HCT116 (cell line): ENCODE results near the gene FOXK1.

ENCODE experiments used
- EGR1 ChIP-seq: IDR thresholded peaks from 2 replicates; pipeline ENCODE4 v1.6.1; 2012; ENCODE audit warnings: low read depth
- EZH2 ChIP-seq: fragments of 200-600 bp; sonication (generic); IDR thresholded peaks from 2 replicates; pipeline ENCODE4 v1.6.1; 2017; ENCODE audit warnings: antibody characterized with exemption, mixed run types
- EZH2phosphoT487 ChIP-seq: fragments of 200-600 bp; IDR thresholded peaks from 2 replicates; pipeline ENCODE4 v1.6.1; 2018; ENCODE audit warnings: antibody characterized with exemption, borderline replicate concordance
- POLR2AphosphoS5 ChIP-seq: IDR thresholded peaks from 2 replicates; pipeline ENCODE4 v1.6.1; 2011; ENCODE audit warnings: mild to moderate bottlenecking, low read depth, low read length, moderate library complexity
- ZNF274 ChIP-seq: fragments of 200-500 bp; sonication (Bioruptor generic); IDR thresholded peaks from 2 replicates; pipeline ENCODE4 v1.6.1; 2014; ENCODE audit warnings: mild to moderate bottlenecking, low read depth, low read length, inconsistent platforms
- TF ChIP-seq, protein P1 (sequence below), 3 experiments: fragments of 200-600 bp in 1 of 3; sonication (generic) in 1 of 3; IDR thresholded peaks in 2 of 3; conservative IDR thresholded peaks in 1 of 3; 2 replicates each; pipeline ENCODE4 v1.5.1; 2012 to 2017; ENCODE audit warnings: low read depth in 2 of 3, low read length in 2 of 3, antibody characterized with exemption in 1 of 3, borderline replicate concordance in 1 of 3, control low read depth in 1 of 3, mild to moderate bottlenecking in 1 of 3, mixed read lengths in 1 of 3, mixed run types in 1 of 3, moderate library complexity in 1 of 3; ENCODE audit not compliant: insufficient read depth in 1 of 3
- TF ChIP-seq, protein P2 (sequence below): IDR thresholded peaks from 2 replicates; pipeline ENCODE4 v1.6.1; 2011; ENCODE audit warnings: mild to moderate bottlenecking, low read length, moderate library complexity; ENCODE audit not compliant: insufficient replicate concordance; ENCODE audit errors: extremely low read depth

DNA sequence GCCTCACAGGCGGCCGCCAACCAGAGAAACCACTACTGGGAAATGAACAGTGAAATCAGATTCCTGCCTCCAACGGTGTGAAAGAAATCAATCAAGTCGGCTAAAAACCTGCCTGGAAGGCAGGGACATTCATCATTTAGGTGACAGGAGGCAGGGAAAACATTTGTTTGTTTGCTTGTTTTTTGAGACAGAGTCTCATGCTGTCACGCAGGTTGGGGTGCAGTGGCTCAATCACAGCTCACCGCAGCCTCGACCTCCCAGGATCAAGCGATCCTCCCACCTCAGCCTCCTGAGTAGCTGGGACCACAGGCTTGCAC, 123.8 kb downstream of the FOXK1 start:
- no peak for TF ChIP-seq EGR1
- no peak for TF ChIP-seq POLR2AphosphoS5
- TF ChIP-seq, protein P1, sequence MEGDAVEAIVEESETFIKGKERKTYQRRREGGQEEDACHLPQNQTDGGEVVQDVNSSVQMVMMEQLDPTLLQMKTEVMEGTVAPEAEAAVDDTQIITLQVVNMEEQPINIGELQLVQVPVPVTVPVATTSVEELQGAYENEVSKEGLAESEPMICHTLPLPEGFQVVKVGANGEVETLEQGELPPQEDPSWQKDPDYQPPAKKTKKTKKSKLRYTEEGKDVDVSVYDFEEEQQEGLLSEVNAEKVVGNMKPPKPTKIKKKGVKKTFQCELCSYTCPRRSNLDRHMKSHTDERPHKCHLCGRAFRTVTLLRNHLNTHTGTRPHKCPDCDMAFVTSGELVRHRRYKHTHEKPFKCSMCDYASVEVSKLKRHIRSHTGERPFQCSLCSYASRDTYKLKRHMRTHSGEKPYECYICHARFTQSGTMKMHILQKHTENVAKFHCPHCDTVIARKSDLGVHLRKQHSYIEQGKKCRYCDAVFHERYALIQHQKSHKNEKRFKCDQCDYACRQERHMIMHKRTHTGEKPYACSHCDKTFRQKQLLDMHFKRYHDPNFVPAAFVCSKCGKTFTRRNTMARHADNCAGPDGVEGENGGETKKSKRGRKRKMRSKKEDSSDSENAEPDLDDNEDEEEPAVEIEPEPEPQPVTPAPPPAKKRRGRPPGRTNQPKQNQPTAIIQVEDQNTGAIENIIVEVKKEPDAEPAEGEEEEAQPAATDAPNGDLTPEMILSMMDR (IDR thresholded peaks at IDR 0.05 in 2 of 3, conservative IDR thresholded peaks at IDR 0.05 in 1 of 3; ENCODE audit: borderline replicate concordance in 1 of 3, insufficient read depth in 1 of 3, low read depth in 2 of 3, low read length in 2 of 3), result no peak
- no peak for TF ChIP-seq EZH2phosphoT487
- TF ChIP-seq, protein P2, sequence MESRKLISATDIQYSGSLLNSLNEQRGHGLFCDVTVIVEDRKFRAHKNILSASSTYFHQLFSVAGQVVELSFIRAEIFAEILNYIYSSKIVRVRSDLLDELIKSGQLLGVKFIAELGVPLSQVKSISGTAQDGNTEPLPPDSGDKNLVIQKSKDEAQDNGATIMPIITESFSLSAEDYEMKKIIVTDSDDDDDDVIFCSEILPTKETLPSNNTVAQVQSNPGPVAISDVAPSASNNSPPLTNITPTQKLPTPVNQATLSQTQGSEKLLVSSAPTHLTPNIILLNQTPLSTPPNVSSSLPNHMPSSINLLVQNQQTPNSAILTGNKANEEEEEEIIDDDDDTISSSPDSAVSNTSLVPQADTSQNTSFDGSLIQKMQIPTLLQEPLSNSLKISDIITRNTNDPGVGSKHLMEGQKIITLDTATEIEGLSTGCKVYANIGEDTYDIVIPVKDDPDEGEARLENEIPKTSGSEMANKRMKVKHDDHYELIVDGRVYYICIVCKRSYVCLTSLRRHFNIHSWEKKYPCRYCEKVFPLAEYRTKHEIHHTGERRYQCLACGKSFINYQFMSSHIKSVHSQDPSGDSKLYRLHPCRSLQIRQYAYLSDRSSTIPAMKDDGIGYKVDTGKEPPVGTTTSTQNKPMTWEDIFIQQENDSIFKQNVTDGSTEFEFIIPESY, result no peak
- no peak for TF ChIP-seq EZH2
- no peak for TF ChIP-seq ZNF274
